Psoas muscle (tissue), 8 donors: ENCODE results near the gene FNDC11. TPM values are rescaled to one million over a fixed set of nuclear protein-coding genes. Genes with fewer than 3 reads are reported as not detected.

Experiments
- ATAC-seq, 4 donors: fragments of 200-7000 bp; cut with Tn5 transposase; one replicate each; pipeline ENCODE4 v1.9.1; 2020; ENCODE audit warnings: moderate library complexity in 3 of 4, mild to moderate bottlenecking in 2 of 4
- DNase-seq, 2 donors: peaks; one replicate each; pipeline ENCODE4 v3.0.0-alpha.2; 2020
- H3K27ac ChIP-seq: fragments of 200-600 bp; one replicate; pipeline ENCODE4 v1.8.0; 2022
- H3K27me3 ChIP-seq, 3 donors: fragments of 200-600 bp in 1 of 3; one replicate each; pipeline versions ENCODE4 v1.6.1 to v1.8.0; 2013 to 2022; ENCODE audit warnings: low read length in 2 of 3, mild to moderate bottlenecking in 2 of 3, moderate library complexity in 1 of 3; ENCODE audit not compliant: insufficient read depth in 3 of 3
- H3K36me3 ChIP-seq, 2 donors: fragments of 200-600 bp in 1 of 2; one replicate each; pipeline versions ENCODE4 v1.6.1 to v1.8.0; 2013 to 2022; ENCODE audit warnings: low read depth in 1 of 2, mild to moderate bottlenecking in 1 of 2, moderate library complexity in 1 of 2; ENCODE audit not compliant: insufficient read depth in 1 of 2
- H3K4me1 ChIP-seq: fragments of 200-600 bp; one replicate; pipeline ENCODE4 v1.8.0; 2022
- H3K4me3 ChIP-seq: fragments of 200-600 bp; one replicate; pipeline ENCODE4 v1.8.0; 2022; ENCODE audit warnings: mild to moderate bottlenecking
- H3K9me3 ChIP-seq: fragments of 200-600 bp; one replicate; pipeline ENCODE4 v1.8.0; 2022
- WGBS, 3 donors: extraction: QIAGEN DNeasy Blood & Tissue Kit; methylation state at CpG; one replicate each; pipeline versions ENCODE4 v1.1.6 to v1.1.7; 2013; 5-methylcytosine and 5-hydroxymethylcytosine counted together
- intact Hi-C, 2 donors: fragments of 100-400 bp; cut with DNase I; formaldehyde crosslinking; loops; one replicate each; pipeline versions ENCODE4 v1.11.0 to v1.14.2; 2022
- polyA plus RNA-seq, 3 donors: library from polyadenylated mRNA; stranded (reverse); fragments of 200-250 nt; gene quantifications; one replicate each; pipeline ENCODE4 v1.2.3, GENCODE V29; 2013
- total RNA-seq, 4 donors: library from RNA; stranded (reverse); fragmentation: NEBNext Ultra II Directional in 2 of 4; extraction: Animal tissue kit (Norgen Biotek cat#: 25700) in 2 of 4; gene quantifications; one replicate each; pipeline versions ENCODE4 v1.2.1 to v1.2.4, GENCODE V29; 2021 to 2023
- TF ChIP-seq, protein P1 (sequence below): fragments of 200-600 bp; IDR thresholded peaks from one replicate; pipeline ENCODE4 v1.8.0; 2022; ENCODE audit warnings: antibody characterized with exemption
- donor health status: healthy with polysubstance abuse.
- donor health status: DM: no; HTN: no; CAD: no; lungs with moderate emphysema.
- donor health status: Bipolar disorder and iron deficiency.
- donor health status: healthy.
- donor health status: DM: yes; HTN: yes; CAD: no.
- donor health status: DM: no; HTN: no; CAD: no.
- donor health status: DM: no; HTN: no; CAD: no.
- donor health status: DM: yes; HTN: yes; CAD: no.

The FNDC11 gene
- total and polyA plus RNA-seq, 7 donors: 0.07 to 0.14 (median 0.08) TPM; not detected in 4

DNA sequence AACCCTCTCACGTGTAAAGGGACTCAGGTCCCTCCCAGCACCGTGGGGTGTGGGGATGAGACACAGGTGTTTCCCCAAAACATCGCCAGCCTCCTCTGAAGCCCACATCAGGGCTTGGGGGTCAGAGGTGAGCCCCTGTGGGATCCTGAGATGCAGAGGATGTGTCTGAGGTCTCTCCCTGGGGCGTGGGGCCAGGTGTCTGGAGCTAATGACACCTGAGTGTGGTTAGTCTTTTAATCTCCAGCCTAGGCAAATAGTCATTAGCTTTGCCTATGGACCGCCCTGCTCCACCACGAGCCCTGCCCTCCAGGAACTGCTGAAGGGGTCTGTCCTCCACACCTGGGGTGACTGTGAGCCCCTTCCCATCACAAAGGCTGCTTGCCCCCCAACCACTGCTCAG lies 8.1 kb upstream of the FNDC11 start:
- DNase-seq (no peak), ATAC-seq (no peak)
- H3K4me1 ChIP-seq: no peaks in the 10 kb centered on the region
- 52 to 63% (median 63%) methylated on average over 6 of the region's 6 CpGs for WGBS, 3 donors
- H3K36me3 ChIP-seq: no peaks in the 10 kb centered on the region
- TF ChIP-seq, protein P1, sequence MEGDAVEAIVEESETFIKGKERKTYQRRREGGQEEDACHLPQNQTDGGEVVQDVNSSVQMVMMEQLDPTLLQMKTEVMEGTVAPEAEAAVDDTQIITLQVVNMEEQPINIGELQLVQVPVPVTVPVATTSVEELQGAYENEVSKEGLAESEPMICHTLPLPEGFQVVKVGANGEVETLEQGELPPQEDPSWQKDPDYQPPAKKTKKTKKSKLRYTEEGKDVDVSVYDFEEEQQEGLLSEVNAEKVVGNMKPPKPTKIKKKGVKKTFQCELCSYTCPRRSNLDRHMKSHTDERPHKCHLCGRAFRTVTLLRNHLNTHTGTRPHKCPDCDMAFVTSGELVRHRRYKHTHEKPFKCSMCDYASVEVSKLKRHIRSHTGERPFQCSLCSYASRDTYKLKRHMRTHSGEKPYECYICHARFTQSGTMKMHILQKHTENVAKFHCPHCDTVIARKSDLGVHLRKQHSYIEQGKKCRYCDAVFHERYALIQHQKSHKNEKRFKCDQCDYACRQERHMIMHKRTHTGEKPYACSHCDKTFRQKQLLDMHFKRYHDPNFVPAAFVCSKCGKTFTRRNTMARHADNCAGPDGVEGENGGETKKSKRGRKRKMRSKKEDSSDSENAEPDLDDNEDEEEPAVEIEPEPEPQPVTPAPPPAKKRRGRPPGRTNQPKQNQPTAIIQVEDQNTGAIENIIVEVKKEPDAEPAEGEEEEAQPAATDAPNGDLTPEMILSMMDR: no peak
- H3K27ac ChIP-seq: no peak overlapping the region
- no peak overlapping the region for H3K4me3 ChIP-seq
- no peaks in the 10 kb centered on the region for H3K9me3 ChIP-seq
- intact Hi-C loops: no loop called here
- H3K27me3 ChIP-seq: peaks cover 0 to 56% (median 18%) of the 10 kb centered on the region in 3 donors

DNA sequence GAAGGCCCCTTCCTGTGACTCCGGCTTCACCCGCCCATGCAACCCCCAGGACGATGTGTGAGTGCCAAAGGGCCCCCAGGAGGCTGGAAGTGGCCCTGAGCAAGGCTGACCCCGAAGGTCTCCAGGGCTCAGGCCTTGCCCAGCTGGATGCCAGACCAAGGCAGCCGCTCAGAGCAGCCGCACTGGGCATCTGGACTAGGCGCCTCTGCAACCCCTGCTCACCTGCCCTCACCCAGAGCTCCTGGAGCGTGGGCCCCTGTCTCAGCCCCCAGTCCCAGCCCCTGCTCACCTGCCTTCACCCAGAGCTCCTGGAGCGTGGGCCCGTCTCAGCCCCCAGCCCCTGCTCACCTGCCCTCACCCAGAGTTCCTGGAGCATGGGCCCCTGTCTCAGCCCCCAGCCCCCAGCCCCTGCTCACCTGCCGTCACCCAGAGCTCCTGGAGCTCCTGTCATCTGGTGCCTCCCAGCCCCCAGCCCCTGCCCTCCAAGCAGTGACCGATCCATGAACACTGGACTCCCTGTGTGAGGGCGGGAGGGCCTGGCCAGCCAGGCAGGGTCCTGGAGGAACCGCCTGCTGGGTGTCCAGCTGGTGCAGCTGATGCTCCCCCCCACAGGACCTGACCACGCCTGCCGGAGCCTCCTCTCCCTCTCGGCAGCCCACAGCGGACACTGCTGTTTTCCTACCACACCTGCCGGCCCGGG lies 7.6 kb upstream of the FNDC11 start:
- Histone ChIP-seq H3K9me3 (no peaks in the 10 kb centered on the region), H3K4me3 (no peak overlapping the region), H3K27ac (no peak overlapping the region), H3K36me3 (no peaks in the 10 kb centered on the region), H3K4me1 (no peaks in the 10 kb centered on the region), H3K27me3 (peaks cover 0 to 61% (median 23%) of the 10 kb centered on the region in 3 donors)
- ATAC-seq (no peak), DNase-seq (no peak)
- intact Hi-C loops: no loop called here
- WGBS, 3 donors: 53 to 68% (median 59%) methylated on average over 18 to 20 of the region's 20 CpGs
- TF ChIP-seq, protein P1: no peak

DNA sequence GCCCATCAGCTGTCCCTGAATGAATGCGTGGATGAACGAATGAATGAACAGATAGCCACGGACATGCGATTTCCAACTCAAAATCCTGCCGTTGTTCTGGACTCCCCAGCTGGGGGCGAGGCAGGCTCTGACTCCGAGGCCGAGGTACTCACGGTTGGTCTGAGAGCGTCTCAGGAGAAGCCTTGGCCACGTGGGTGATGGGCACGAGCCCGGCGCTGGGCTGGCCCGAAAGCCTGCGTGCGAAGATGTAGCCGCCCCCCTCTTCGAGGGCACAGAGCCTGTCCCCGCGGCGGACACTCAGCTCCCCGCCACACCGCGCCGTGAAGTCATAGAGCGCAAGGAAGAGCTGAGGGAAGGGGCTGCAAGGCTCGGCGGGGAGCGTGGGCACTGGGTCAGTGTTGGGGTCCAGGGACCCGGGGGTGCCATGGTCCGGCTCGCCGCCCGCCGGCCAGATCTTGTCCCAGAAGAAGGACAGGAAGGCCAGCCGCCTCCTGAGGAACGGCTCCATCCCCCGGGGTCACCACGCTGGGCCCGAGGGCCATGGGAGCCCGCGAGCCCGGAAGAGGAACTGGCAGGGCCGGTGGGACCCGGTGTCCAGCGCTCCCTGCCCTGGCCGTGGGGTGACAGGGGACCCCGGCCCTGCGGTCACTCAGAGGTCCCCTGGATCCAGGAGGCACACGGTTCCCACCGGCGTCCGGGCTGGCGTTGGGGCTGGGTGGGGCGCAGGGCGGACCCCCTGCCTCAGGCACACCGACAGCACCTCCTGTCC lies 6.8 kb upstream of the FNDC11 start:
- H3K27me3 ChIP-seq: peaks cover 0 to 66% (median 25%) of the 10 kb centered on the region in 3 donors
- no peaks in the 10 kb centered on the region for H3K36me3 ChIP-seq
- no peak for DNase-seq
- no peak overlapping the region for H3K27ac ChIP-seq
- intact Hi-C loops: no loop called here
- no peak for ATAC-seq
- H3K9me3 ChIP-seq: no peaks in the 10 kb centered on the region
- H3K4me3 ChIP-seq: no peak overlapping the region
- no peaks in the 10 kb centered on the region for H3K4me1 ChIP-seq
- TF ChIP-seq, protein P1: no peak
- 37 to 53% (median 43%) methylated on average over 44 to 58 of the region's 58 CpGs for WGBS, 3 donors

DNA sequence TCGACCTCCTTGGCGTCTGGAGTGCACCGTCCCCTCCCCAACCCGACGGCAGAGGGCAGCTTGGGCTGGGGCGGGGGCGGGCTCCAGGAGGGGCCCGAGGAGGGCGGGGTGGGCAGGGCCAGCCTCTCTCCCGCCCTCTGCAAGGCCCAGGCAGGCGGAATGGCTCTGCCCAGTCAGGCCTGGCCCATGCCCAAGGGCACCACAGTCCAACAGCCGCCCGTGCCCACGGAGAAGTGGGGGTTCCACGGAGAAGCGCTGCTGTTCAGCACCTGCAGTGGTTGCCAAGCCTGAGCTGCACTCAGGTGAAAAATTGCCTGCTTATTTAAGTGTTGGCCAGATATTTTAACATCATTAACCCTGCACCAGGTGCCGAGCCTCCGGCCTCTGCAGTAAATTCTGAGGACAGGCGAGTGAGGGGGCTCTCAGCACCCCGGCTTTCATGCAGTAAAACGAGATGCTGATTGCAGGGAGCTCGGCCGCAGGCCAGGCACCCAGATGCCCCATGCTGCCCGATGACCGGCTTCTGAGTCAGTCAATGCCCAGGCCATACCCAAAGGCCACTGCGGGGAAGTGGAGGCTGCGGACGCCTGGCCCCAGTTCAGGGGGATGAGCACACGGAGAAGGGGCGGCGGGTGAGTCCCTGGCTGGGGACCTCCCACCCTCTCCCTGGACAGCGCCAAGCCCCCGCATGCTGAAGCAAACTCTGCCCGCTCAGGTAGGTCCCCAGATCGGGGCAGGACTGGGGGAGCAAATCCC lies 6.1 kb upstream of the FNDC11 start, which contains the start of gene SRMS:
TSS of gene SRMS (minus strand) at position 25 of the 756 bp plus-strand sequence. CDS start 286 bp downstream, outside the sequence.
- TF ChIP-seq, protein P1: no peak
- Histone ChIP-seq H3K4me1 (no peaks in the 10 kb centered on the region), H3K27ac (no peak within 1 kb of the TSS), H3K4me3 (no peak within 1 kb of the TSS), H3K9me3 (no peaks in the 10 kb centered on the region), H3K36me3 (no peaks in the 10 kb centered on the region), H3K27me3 (peaks cover 0 to 73% (median 27%) of the 10 kb centered on the region in 3 donors)
- ATAC-seq (no peak), DNase-seq (no peak)
- intact Hi-C loops: no loop called here
- WGBS, 3 donors: 41 to 45% (median 42%) methylated on average over 34 to 35 of the region's 35 CpGs
